Measurements from ENCODE around the gene OXGR1.

- TF ChIP-seq CTCF (IDR thresholded peaks at IDR 0.05; ENCODE audit: low read length) (no peak), EZH2 (optimal IDR thresholded peaks at IDR 0.05; ENCODE audit: low read depth, low read length) (no peak), EZH2phosphoT487 (IDR thresholded peaks at IDR 0.05; ENCODE audit: low read length) (no peak)
Observed at GRCh38 chr13:97004886-97005285, 10.6 kb upstream of the OXGR1 start.

Measured in MM.1S (cell line).